OCI-LY1 (cell line): Measurements from ENCODE around the gene ASTE1.
"Not testable (repeated sequence)": the region's sequence is repeated elsewhere in the genome, so short reads cannot be mapped to it uniquely, and the experiment has no call there.

Source experiments
- H2AFZ ChIP-seq: fragments of 200-600 bp; sonication (generic), shearing (Covaris generic); 2 replicates; pipeline ENCODE4 v1.6.0; 2014; ENCODE audit warnings: antibody characterized with exemption, mild to moderate bottlenecking, low read length
- H3F3A ChIP-seq: fragments of 200-600 bp; sonication (generic), shearing (Covaris generic); 2 replicates; pipeline ENCODE4 v1.6.0; 2014; ENCODE audit warnings: mild to moderate bottlenecking, antibody characterized with exemption, low read length, moderate library complexity; ENCODE audit not compliant: insufficient read depth
- H3K27ac ChIP-seq: fragments of 200-600 bp; sonication (generic); 2 replicates; pipeline ENCODE4 v1.5.1; 2014; ENCODE audit warnings: low read length, mixed run types, mild to moderate bottlenecking, low read depth; ENCODE audit not compliant: poor library complexity, severe bottlenecking
- H3K27me3 ChIP-seq: fragments of 200-600 bp; sonication (generic); 2 replicates; pipeline ENCODE4 v1.6.0; 2014; ENCODE audit warnings: antibody characterized with exemption, mild to moderate bottlenecking, low read length, moderate library complexity; ENCODE audit not compliant: insufficient read depth
- H3K36me3 ChIP-seq: fragments of 200-600 bp; sonication (generic); 2 replicates; pipeline ENCODE4 v1.6.1; 2014; ENCODE audit warnings: mild to moderate bottlenecking, antibody characterized with exemption, low read length, moderate library complexity, mixed read lengths; ENCODE audit not compliant: insufficient read depth
- H3K4me1 ChIP-seq: fragments of 200-600 bp; sonication (generic); 2 replicates; pipeline ENCODE4 v1.5.1; 2014; ENCODE audit warnings: mild to moderate bottlenecking, low read length, moderate library complexity; ENCODE audit not compliant: insufficient read depth, severe bottlenecking
- H3K4me2 ChIP-seq: fragments of 200-600 bp; sonication (generic), shearing (Covaris generic); 2 replicates; pipeline ENCODE4 v1.6.1; 2014; ENCODE audit warnings: low read length
- H3K4me3 ChIP-seq: fragments of 200-600 bp; sonication (generic); 2 replicates; pipeline ENCODE4 v1.5.1; 2014; ENCODE audit warnings: low read length, low read depth, mild to moderate bottlenecking, mixed read lengths; ENCODE audit not compliant: poor library complexity, severe bottlenecking
- H3K79me2 ChIP-seq: fragments of 200-600 bp; shearing (Covaris generic); 2 replicates; pipeline ENCODE4 v1.6.1; 2016; ENCODE audit warnings: mixed run types, low read length, mixed read lengths; ENCODE audit not compliant: insufficient read depth
- H3K9ac ChIP-seq: fragments of 200-600 bp; sonication (generic), shearing (Covaris generic); 2 replicates; pipeline ENCODE4 v1.6.1; 2014; ENCODE audit warnings: mild to moderate bottlenecking, low read length, mixed read lengths
- H3K9me2 ChIP-seq: fragments of 200-600 bp; sonication (generic), shearing (Covaris generic); 2 replicates; pipeline ENCODE4 v1.6.1; 2014; ENCODE audit warnings: low read depth, mild to moderate bottlenecking, low read length, mixed read lengths
- H3K9me3 ChIP-seq: fragments of 200-600 bp; shearing (Covaris generic); 2 replicates; pipeline ENCODE4 v1.6.1; 2014; ENCODE audit warnings: low read length, mixed read lengths
- H4K20me1 ChIP-seq: fragments of 200-600 bp; sonication (generic), shearing (Covaris generic); 2 replicates; pipeline ENCODE4 v1.6.0; 2016; ENCODE audit warnings: mild to moderate bottlenecking, low read length; ENCODE audit not compliant: insufficient read depth
- EZH2 ChIP-seq: fragments of 200-600 bp; sonication (generic), shearing (Covaris generic); IDR thresholded peaks from 2 replicates; pipeline ENCODE4 v1.8.0; 2017; ENCODE audit warnings: borderline replicate concordance, mixed run types, mild to moderate bottlenecking, antibody characterized with exemption, low read length, moderate library complexity, mixed read lengths
- TF ChIP-seq, protein P1 (sequence below): fragments of 200-600 bp; sonication (generic), shearing (Covaris generic); IDR thresholded peaks from 2 replicates; pipeline ENCODE4 v1.5.1; 2017; ENCODE audit warnings: mild to moderate bottlenecking, antibody characterized with exemption, low read length, moderate library complexity, mixed read lengths

Gene ASTE1

DNA sequence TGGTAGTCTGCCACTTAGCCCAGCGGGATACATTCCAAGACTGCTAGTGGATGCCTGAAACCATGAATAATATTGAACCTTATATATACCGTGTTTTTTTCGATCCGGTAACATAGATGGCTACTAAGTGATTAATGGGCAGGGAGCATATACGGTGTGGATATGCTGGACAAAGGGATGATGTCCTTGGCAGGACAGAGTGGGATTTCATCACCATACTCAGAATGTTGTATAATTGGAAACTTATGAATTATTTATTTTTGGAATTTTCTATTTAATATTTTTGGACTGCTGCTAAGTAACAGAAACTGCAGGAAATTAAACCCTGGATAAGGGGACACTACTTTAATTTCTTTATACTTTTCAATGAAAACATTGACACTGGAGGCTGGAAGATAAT, 53.2 kb downstream of the ASTE1 start:
- H3K27ac ChIP-seq, result no peak overlapping the region
- no peaks in the 10 kb centered on the region for H3K4me1 ChIP-seq
- H3K4me3 ChIP-seq, result no peak overlapping the region
- peaks cover 53% of the 10 kb centered on the region for H3K36me3 ChIP-seq
- no peak overlapping the region for H3K9ac ChIP-seq
- H2AFZ ChIP-seq, result no peak overlapping the region
- no peak for TF ChIP-seq EZH2
- TF ChIP-seq, protein P1, sequence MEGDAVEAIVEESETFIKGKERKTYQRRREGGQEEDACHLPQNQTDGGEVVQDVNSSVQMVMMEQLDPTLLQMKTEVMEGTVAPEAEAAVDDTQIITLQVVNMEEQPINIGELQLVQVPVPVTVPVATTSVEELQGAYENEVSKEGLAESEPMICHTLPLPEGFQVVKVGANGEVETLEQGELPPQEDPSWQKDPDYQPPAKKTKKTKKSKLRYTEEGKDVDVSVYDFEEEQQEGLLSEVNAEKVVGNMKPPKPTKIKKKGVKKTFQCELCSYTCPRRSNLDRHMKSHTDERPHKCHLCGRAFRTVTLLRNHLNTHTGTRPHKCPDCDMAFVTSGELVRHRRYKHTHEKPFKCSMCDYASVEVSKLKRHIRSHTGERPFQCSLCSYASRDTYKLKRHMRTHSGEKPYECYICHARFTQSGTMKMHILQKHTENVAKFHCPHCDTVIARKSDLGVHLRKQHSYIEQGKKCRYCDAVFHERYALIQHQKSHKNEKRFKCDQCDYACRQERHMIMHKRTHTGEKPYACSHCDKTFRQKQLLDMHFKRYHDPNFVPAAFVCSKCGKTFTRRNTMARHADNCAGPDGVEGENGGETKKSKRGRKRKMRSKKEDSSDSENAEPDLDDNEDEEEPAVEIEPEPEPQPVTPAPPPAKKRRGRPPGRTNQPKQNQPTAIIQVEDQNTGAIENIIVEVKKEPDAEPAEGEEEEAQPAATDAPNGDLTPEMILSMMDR, result no peak
- no peak overlapping the region for H3K4me2 ChIP-seq
- no peaks in the 10 kb centered on the region for H3F3A ChIP-seq
- H3K9me3 ChIP-seq, result no peaks in the 10 kb centered on the region
- no peaks in the 10 kb centered on the region for H3K27me3 ChIP-seq
- H3K9me2 ChIP-seq, result no peaks in the 10 kb centered on the region
- H4K20me1 ChIP-seq, result no peaks in the 10 kb centered on the region
- no peaks in the 10 kb centered on the region for H3K79me2 ChIP-seq

DNA sequence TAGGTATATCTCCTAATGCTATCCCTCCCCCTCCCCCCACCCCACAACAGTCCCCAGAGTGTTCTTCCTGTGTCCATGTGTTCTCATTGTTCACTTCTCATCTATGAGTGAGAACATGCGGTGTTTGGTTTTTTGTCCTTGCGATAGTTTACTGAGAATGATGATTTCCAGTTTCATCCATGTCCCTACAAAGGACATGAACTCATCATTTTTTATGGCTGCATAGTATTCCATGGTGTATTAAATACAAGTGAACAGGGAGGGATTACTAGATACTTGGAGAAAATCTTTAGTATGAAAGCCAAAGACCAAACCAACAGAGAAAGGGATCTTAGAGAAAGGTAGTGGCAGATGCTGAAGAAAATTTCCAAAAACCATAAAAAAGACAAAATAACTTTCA, 54.0 kb downstream of the ASTE1 start:
- not testable (repeated sequence) for H3K27ac ChIP-seq, H3K27me3 ChIP-seq, H3K79me2 ChIP-seq, H3K4me2 ChIP-seq, H3K4me3 ChIP-seq, H4K20me1 ChIP-seq, H3K4me1 ChIP-seq, H3K9me3 ChIP-seq, H3K9ac ChIP-seq, H3K9me2 ChIP-seq, H2AFZ ChIP-seq, H3F3A ChIP-seq
- H3K36me3 ChIP-seq, result peaks cover 59% of the 10 kb centered on the region

- H3K4me2 ChIP-seq, result no peak overlapping the region
- no peaks in the 10 kb centered on the region for H3K27me3 ChIP-seq
- H2AFZ ChIP-seq, result no peak overlapping the region
- no peaks in the 10 kb centered on the region for H3K9me2 ChIP-seq
- H3K36me3 ChIP-seq, result peaks cover 72% of the 10 kb centered on the region
- no peak overlapping the region for H3K27ac ChIP-seq
- no peak overlapping the region for H3K9ac ChIP-seq
- no peak for TF ChIP-seq EZH2
- TF ChIP-seq, protein P1, result no peak
- no peaks in the 10 kb centered on the region for H3K4me1 ChIP-seq
- H3K4me3 ChIP-seq, result no peak overlapping the region
- H3K9me3 ChIP-seq, result no peaks in the 10 kb centered on the region
- no peaks in the 10 kb centered on the region for H3K79me2 ChIP-seq
- H4K20me1 ChIP-seq, result no peaks in the 10 kb centered on the region
- no peaks in the 10 kb centered on the region for H3F3A ChIP-seq
These were observed 55.4 kb downstream of the ASTE1 start for GRCh38 chr3:130971208-130971607.

GRCh38 chr3:130969621-130970020, 57.0 kb downstream of the ASTE1 start:
- no peak overlapping the region for H3K27ac ChIP-seq
- H4K20me1 ChIP-seq, result no peaks in the 10 kb centered on the region
- H3K9me3 ChIP-seq, result no peaks in the 10 kb centered on the region
- H3K9me2 ChIP-seq, result no peaks in the 10 kb centered on the region
- H2AFZ ChIP-seq, result no peak overlapping the region
- H3K27me3 ChIP-seq, result no peaks in the 10 kb centered on the region
- peaks cover 74% of the 10 kb centered on the region for H3K36me3 ChIP-seq
- no peak overlapping the region for H3K9ac ChIP-seq
- no peaks in the 10 kb centered on the region for H3K79me2 ChIP-seq
- H3K4me2 ChIP-seq, result no peak overlapping the region
- no peak overlapping the region for H3K4me3 ChIP-seq
- no peaks in the 10 kb centered on the region for H3F3A ChIP-seq
- no peaks in the 10 kb centered on the region for H3K4me1 ChIP-seq
- TF ChIP-seq, protein P1, result no peak
- no peak for TF ChIP-seq EZH2
